NCI-H1048 (cell line): ENCODE data around the gene NT5C2.
"Not testable (repeated sequence)": the region's sequence is repeated elsewhere in the genome, so short reads cannot be mapped to it uniquely, and the experiment has no call there.

Source experiments
- DNase-seq: peaks from one replicate; lab custom pipeline; 2025; lab: John Stamatoyannopoulos, UW

NT5C2 gene

GRCh38 chr10:103199488-103199887 is 6.4 kb upstream of the NT5C2 start:
- DNase-seq = no peak

GRCh38 chr10:103198648-103199047 is 5.6 kb upstream of the NT5C2 start:
- no peak for DNase-seq

- DNase-seq = no peak
These were observed 4.8 kb upstream of the NT5C2 start for GRCh38 chr10:103197903-103198302.

GRCh38 chr10:103197174-103197573 is 4.1 kb upstream of the NT5C2 start:
- DNase-seq = no peak

- no peak for DNase-seq
These were observed 3.4 kb upstream of the NT5C2 start for GRCh38 chr10:103196516-103196915.

- no peak for DNase-seq
These were observed 903 bp upstream of the NT5C2 start for GRCh38 chr10:103193820-103194529.

- no peak for DNase-seq
These were observed 493 bp downstream of the NT5C2 start for GRCh38 chr10:103192451-103193106.

GRCh38 chr10:103192089-103192450 is 1.0 kb downstream of the NT5C2 start:
- DNase-seq = no peak

GRCh38 chr10:103191198-103191597 is 1.9 kb downstream of the NT5C2 start:
- not testable (repeated sequence) for DNase-seq

GRCh38 chr10:103188853-103189252 is 4.2 kb downstream of the NT5C2 start:
- no peak for DNase-seq

GRCh38 chr10:103186128-103186527 is 6.9 kb downstream of the NT5C2 start:
- no peak for DNase-seq

GRCh38 chr10:103184615-103185014 is 8.5 kb downstream of the NT5C2 start:
- no peak for DNase-seq

GRCh38 chr10:103183991-103184451 is 9.1 kb downstream of the NT5C2 start:
- DNase-seq = not testable (repeated sequence)

- DNase-seq = no peak
These were observed 11.8 kb downstream of the NT5C2 start for GRCh38 chr10:103181244-103181643.

- DNase-seq = no peak
These were observed 12.6 kb downstream of the NT5C2 start for GRCh38 chr10:103180491-103180890.

- no peak for DNase-seq
These were observed 15.9 kb downstream of the NT5C2 start for GRCh38 chr10:103177123-103177522.

- no peak for DNase-seq
These were observed 17.3 kb downstream of the NT5C2 start for GRCh38 chr10:103175580-103176285.

GRCh38 chr10:103174324-103174723 is 18.7 kb downstream of the NT5C2 start:
- not testable (repeated sequence) for DNase-seq

GRCh38 chr10:103171278-103171677 is 21.8 kb downstream of the NT5C2 start:
- DNase-seq = no peak

GRCh38 chr10:103168438-103168837 is 24.6 kb downstream of the NT5C2 start:
- no peak for DNase-seq

GRCh38 chr10:103167554-103167953 is 25.5 kb downstream of the NT5C2 start:
- not testable (repeated sequence) for DNase-seq

- no peak for DNase-seq
These were observed 26.5 kb downstream of the NT5C2 start for GRCh38 chr10:103166523-103166922.
